ENCODE results near the gene CRIM1.
"Not testable (repeated sequence)": the region's sequence is repeated elsewhere in the genome, so short reads cannot be mapped to it uniquely, and the experiment has no call there.

CRIM1 gene

DNA sequence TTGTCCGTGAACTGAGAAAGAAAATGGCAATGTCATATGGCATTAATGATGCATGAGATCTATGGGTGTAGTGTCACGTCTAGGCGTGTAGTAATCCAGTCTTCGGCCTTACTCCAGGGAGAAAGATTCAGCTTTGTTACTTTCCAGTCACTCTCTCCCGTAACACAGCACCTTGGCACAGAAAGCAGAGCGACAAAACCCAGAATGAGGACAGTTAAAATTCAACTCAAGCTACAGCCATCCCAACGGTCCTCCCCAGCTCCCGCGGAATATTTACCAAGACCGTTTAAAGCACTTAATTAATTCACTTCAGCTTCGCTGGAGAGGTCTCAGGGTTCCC lies 797 bp upstream of the CRIM1 start:
- DNase-seq (ENCODE audit: low spot score): peak; percentile 37

DNA sequence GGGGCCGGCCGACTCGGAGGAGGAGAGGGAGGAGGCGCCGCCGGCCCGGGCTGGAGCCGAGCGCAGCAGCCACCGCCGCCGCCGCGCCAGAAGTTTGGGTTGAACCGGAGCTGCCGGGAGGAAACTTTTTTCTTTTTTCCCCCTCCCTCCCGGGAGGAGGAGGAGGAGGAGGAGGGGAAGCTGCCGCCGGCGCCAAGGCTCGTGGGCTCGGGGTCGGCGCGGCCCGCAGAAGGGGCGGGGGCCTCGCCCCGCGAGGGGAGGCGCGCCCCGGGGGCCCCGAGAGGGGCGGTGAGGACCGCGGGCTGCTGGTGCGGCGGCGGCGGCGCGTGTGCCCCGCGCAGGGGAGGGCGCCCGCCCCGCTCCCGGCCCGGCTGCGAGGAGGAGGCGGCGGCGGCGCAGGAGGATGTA lies 316 bp downstream of the CRIM1 start:
- DNase-seq (ENCODE audit: low spot score): no peak

DNA sequence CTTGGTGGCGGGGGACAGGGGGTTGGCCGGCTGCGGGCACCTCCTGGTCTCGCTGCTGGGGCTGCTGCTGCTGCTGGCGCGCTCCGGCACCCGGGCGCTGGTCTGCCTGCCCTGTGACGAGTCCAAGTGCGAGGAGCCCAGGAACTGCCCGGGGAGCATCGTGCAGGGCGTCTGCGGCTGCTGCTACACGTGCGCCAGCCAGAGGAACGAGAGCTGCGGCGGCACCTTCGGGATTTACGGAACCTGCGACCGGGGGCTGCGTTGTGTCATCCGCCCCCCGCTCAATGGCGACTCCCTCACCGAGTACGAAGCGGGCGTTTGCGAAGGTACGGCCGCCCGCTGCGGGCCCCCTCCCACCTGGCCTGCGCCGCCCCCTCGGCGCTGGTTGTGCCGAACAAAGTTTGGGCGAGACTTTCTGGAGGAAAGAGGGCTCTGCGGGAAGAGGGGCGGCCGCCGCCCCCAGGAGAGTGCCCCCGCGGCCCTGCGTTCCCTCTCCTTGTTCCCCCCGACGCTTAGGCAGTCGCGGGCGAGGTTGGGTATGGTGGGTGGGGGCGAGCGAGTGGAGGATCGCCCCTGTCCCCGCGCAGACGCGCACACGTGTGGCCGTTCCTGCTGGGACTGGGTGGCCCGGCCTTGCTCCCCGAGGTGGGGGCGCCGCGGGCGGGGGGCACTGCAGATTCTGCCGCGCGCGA lies 866 bp downstream of the CRIM1 start:
- DNase-seq (ENCODE audit: low spot score): no peak

DNA sequence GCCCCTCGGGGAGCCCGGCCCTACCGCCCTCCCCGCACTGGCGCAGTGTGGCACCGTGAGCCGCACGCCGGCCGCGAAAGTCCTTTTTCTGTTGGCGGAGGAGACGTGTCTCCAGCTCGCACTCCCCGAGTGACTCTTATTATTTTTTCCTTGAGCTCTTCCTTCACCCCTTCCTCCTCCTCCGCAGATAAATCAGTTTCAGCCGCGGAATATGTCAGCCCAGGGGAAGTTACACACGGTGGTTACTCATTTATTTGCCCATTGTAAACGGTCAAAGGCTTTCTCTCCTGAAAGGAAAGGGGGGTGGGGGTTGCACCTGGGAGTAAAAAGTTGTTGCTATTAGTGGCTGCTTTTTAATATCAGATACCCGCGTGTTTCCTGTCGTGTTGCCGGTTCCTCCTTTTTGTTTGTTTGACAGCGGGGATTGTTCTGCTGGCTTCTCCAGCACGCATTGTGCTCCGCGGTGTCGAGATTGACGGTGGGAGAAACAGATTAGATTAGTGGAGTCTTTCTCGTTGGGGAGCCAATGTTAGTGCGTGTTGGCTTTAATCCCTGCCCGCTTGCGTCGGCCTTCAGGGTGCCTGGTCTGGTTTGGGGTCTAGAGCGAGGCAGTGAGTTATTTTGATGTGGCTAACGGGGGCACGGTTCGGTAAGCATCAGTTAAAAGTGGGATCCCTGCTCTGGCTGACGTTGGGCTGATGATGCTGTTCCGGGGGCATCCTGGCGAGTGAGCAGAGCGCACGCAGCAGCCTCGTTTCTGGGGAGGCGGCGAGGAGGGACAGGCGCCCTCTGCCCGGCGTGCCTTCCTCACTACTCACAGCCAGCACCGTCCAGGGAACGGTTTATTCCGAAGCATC lies 1.6 kb downstream of the CRIM1 start:
- peak; percentile 37 for DNase-seq (ENCODE audit: low spot score)

DNA sequence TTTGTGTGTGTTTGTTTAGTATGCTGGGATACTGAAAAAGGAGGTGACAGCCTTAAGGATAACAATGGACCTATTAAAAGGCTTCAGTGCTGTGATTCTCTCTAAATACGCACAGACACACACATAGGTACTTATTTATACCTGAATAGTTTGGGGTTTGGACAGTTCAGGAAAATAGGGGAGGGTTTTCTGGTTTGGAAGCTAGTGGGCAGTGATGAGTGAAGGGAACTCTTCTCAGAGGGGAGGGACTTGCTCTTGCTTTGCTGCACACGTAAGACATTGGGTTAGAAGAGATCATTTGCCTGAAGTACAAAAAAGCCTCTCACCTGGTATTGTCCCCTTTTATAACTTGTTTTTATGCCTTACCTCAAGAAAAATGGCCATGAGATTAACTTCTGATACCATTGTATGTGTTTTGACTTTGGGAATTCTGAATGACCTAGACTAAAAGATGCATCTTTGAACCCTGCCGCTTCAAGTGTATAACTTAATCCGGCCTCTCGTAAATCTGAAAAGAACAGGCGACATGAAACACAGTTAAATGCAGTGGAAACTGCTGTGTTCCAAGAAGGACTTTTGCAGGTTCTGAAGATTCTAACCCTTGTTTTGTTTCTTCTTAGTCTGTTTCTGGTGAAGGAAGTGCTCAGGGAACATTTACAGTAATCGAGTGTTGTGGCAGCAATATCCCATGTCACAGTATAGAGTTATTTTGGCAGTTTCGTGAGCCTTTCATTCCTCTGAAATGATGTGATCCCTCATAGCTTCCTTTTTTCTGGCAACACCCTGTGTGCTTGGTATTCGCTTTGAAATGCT lies 2.5 kb downstream of the CRIM1 start:
- peak; percentile 73 for DNase-seq (ENCODE audit: low spot score)

DNA sequence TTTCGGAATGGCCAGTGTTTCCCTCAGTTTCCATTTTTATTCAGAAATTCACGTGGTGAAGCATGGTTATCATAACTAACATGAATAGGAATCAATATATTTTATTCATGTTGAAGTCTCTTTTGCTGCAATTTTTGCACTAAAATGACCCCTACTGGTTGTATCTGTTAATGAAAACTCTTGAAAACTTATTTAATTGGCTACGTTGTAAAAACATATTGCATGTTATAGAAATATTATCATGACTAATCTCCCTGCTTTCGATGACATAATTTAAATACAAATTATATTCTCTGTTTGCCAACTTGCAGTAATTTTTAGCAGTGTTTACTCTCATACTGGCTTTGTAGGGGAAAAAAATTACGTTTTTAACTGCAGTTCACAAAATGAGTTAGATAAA lies 3.5 kb downstream of the CRIM1 start:
- DNase-seq (ENCODE audit: low spot score): no peak

DNA sequence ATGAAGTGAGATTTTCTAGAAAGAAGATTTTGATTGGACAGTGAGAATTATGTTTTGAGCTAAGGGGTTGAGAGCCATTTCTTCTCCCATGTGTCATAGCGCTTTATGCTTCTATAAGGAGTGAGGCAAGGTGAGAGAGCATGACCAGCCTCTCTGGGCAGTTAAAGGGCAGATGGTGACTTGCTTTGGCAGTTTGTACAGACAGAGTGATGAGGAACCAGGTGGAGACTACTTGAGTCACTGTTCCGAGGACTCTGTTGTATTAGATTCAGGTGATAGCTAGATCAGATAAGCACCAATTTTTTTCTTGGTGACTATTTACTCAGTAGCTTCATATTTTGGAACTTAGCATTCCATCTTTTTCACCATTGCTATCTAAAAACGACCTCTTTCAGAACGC lies 4.5 kb downstream of the CRIM1 start:
- no peak for DNase-seq (ENCODE audit: low spot score)

DNA sequence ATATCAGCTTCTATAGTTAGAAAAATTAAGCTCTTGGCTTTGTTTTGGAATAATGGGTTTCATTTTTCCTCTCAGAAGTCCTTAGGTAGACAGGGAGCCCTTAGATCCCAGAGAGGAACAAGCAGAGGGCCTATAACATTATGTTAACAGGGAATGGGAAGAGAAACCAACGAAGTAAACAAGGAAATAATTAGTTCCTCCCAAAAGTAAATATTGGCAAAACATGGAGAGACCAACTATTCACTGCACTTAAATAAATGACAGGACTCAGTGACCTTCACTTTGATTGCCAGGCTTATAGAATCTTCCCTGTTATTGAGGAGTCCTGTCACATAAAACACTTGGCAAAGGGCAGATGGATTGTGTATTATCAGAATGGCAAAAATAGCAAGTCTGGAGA lies 5.3 kb downstream of the CRIM1 start:
- no peak for DNase-seq (ENCODE audit: low spot score)

DNA sequence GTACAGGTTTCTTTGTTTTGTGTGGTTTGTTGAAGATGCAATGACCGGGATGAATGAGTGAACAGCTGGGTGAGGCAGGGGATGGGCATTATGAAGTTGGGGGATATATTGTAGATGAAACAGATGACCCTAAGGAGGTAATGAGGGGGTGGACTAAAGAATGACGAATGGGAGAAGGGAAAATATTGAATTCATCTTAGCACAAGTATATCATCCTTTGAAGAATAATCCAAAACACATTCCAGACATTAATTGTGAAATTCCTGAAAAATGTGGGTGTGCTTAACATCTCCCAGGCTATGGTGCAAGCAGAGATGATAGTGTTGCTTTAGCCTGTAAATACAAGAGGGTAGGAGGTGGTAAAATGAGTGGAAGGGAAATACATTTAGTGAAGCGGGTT lies 5.8 kb downstream of the CRIM1 start:
- no peak for DNase-seq (ENCODE audit: low spot score)

DNA sequence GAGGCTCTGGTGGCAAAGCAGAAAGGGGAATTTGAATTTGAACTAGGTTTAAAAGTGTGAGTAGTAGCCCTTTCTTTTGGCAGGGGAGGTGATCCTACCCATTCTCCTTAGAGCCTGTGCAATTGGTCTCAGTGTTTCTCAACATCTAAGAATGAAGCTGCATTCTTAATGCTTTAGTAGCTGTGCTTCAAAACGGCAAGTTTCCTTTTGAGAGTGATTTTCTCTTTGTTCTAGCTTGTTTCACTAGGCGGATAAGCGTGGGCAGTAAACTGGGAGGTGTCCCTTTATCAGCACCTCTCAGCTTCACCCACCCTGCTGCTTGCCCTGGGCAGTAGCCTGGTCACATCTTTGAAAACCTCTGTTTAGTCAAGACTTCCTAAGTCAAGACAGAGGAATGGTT lies 6.7 kb downstream of the CRIM1 start:
- no peak for DNase-seq (ENCODE audit: low spot score)

DNA sequence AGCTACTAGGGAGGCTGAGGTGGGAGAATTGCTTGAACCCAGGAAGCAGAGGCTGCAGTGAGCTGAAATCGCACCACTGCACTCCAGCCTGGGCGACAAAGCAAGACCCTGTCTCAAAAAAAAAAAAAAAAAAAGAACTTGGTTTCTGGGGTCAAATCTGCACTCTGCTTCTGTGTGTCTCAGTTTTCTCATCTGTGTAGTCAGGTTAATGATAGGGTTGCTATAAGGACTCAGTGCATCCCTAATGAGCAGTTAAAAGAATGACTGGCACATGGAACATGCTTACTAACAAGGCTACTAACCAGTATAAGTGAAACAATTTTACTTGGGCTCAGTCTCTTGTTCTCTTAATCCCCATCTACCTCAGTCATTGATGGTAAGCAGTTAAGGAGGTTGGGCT lies 7.5 kb downstream of the CRIM1 start:
- not testable (repeated sequence) for DNase-seq (ENCODE audit: low spot score)

DNA sequence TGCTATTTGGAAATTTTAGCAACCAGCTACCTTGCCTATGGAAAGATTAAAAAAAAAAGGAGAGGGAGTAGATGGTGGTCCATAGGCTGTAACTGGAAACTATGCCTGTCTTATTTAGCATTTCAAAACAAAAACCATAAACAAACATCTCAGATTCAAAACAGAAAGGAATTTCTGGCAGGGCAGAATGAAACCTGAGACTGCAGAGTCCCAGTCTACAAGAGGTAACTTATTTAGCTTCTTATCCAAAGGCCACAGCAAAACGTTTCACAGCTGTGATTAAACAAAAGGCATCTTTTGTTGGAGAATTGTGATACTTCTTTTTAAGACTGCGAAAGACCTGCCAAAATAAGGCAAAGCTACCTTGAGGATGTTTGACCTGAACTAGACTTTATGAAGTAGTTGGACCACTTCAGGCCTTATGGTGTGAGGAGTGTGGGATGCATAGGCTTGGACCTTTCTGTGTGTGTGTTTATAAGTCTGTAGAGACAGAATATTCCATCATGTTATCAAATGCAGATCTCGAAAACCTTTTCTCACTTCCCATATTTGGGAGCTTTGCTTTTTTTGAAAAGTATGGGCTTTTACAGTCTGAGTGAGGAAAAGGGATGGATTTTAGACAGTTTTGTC lies 11.0 kb downstream of the CRIM1 start:
- DNase-seq (ENCODE audit: low spot score): no peak

DNA sequence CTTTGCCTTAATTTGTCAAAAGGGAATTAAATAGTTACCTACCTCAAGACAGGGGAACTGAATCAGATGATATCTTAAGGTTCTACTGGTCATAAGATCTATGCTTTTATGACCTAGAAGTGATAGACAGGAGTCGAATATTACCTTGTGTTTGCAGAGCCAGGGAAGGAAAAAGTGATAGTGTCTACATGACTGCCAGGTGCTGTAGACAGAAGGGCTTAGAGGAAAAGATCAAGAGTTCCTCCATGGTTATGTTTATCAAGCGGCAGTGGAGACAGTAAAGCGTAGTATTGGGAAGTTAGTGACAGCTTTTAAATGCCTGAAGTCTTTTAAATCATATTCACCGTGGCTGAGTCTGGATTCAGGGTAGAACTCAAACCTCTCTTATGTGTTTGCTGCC lies 11.9 kb downstream of the CRIM1 start:
- DNase-seq (ENCODE audit: low spot score): no peak

DNA sequence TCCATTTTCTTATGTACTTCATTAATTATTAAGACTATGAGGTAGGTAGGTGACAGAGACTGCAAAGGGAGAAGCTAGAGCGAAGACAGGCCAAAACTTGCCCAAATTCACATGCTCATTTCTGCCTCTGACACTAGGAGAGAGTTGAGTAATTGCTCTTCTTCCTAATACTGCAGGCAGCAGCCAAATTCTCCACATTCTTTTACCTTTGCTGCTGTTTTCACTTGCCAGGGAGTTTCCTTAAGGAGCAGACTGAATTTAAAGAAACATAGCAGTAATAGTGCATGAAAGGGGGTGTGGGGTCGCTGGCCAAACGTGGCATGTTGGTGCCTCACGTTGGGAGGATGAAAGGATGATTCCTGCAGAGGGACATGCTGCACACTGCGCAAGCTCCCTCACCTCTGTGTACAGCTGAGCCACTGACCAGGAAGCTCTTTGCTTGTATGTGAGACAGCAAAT lies 12.3 kb downstream of the CRIM1 start:
- no peak for DNase-seq (ENCODE audit: low spot score)

DNA sequence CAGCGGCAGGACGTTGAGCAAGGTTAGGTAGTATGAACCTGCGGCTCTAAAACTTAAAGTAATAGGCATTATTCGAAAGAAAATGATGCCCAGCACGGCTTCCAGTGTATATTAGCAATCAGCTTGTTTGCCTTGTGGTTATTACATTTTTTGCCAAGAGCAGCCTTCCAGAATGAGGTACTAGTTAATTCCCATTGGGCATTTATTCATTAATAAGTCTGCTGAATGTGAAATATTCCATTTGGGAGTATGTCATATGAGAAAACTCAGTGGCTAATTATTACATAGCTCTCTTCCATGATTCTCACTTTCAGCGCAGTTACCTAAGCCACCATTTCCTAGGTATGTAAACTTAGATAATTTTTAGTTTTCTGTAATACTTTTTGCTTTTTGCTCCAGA lies 12.9 kb downstream of the CRIM1 start:
- no peak for DNase-seq (ENCODE audit: low spot score)

DNA sequence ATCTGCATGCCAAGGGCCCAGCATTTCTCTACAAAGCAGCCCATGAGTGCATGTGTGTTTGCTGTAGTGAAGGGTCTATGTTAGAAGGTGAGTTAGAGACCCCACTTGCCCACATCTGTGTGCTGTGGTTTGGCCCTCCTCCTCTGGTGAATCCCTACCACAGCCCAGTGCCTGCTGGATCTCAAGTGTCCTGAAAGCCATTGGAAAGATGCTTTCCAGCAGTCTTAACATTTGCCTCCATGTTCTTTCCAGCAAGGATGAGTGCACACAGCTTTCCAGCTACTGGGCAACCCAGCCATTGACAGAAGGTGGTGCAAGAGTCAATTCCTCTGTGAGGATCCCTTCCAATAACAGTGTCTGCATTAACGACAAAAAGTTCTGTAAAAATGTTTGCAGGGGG lies 13.6 kb downstream of the CRIM1 start:
- no peak for DNase-seq (ENCODE audit: low spot score)

DNA sequence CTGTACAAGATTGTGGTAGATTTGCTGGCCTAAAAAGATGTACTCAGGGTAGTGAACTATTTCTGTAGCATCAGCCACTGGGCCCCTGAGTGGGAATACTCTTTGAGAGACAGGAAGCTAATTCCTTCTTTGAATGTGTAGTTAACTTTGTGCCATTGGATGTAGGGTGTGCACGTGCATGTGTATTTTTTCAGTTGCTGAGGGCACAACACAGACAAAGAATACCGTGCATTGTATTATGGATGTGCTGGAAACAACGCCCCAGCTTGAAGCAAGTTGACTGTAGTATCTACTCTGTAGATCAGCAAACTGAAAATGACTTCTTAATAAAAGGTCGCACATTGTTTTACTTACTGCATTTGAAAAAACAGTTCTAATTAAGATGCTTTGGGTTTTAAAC lies 14.1 kb downstream of the CRIM1 start:
- DNase-seq (ENCODE audit: low spot score): no peak

DNA sequence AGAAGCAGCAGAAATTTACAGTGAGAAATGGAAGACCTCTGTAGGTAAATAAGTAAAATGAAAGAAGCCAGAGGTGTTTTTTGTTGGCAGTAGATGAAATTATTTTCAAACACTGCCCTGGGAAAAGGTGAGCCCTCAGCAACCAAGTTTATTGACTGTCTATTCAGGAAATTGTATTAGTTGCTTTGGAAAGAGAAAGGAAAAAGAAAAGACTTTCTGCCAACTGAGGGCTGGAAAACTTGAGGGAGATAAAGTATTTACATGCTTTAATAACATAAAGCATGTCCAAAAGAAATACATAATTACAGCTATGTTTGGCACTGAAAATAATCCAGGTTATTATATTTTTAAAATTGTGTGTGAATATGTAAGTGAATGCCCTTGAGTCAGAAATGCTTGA lies 14.7 kb downstream of the CRIM1 start:
- no peak for DNase-seq (ENCODE audit: low spot score)

DNA sequence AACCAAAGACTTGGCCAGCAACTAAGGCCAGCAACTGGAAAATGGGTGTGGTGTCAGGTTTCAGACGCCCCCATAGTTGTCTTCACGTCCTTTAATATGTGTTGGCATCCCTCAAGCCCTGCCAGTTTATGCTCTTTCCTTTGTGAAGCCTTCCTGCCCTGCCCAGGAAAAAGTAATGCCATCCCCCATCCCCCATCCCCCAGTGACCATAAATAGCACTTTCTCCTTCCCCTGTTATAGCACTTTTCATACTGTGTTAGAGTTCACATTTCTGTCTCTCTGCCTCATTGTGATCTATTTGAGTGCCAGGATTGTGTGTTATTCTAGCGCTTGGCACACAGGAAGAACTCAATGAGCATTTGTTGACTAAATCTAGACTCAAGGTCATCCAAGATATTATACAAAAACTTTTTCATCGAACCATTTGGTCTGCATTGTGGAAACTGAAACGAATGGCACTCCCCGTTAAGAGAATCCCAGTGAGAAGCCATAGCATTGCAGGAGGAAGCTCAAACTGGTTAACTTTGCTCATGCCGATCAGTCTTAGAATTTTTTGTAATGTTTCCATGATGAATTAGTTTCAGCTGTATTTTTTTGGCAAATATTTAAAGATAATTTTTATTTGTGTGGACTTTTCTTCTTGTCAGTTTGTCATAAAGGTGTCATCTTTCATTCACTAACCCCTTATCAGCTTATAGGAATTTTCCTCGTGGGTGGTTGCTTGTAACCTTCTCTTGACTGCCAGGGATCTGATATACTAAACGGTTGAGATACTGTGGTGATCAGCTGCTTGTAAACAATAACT lies 15.7 kb downstream of the CRIM1 start:
- no peak for DNase-seq (ENCODE audit: low spot score)

DNA sequence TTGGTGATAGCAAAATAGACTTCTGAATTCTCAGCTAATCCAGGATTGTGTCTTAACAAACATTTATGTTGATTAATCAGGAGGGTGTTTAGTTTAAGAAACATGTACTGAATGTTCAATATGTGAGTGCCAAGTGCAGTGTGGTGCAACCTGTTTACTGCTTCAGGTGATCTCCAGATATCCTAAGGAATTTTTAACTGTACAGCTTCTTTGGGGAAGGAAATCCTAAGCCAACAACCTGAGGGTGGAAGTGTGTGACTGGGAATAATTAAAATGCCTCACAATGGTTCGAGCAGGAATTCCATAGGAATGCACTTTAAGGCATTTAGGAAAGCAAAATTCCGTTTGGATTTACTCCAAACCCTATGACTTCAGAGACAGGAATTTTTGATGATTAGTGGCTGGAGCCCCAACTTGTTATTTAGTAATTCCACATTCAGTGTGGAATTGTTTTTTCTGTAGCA lies 16.4 kb downstream of the CRIM1 start:
- no peak for DNase-seq (ENCODE audit: low spot score)

DNA sequence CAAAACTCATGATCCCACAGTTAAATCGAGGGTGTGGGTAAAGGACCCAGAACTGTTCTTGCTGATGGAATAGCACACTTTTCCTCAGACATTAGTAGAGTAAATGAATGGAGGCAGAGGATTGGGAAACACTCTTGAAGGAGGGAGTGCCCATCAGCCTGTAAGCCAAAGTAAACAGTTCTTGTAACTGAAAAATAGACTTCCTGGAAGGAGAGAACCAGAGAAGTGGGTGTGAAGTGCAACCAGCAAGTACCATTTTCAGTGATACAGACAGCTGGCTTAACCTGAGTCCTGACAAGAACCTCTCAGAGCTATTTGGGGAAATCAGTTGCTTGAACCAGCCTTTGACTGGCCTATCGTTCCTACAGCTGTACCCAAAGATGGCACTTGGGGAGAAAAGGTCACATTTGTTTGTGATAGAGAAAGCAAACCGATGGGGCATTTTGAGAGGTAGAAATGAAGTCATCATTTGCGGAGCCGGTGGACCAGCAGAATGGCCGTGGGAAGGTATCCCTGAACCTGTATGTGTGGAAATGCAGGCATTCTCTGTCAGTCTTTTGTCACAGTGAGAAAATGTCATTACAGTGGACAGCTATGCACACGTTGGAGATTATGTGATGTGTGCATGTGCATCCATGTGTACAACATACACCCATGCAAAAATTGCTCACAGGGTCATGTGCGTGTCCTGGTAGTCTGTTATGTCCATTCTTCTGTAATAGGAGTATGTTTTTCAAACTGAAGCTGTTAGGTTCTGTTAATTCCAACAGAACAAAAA lies 17.8 kb downstream of the CRIM1 start:
- no peak for DNase-seq (ENCODE audit: low spot score)

All from pons (tissue), 1 donor.